ENCODE measurements around the gene DDX10.
A peak's percentile ranks its signal among the peaks of the same experiment; 100 is the strongest.

Gene DDX10

GRCh38 chr11:108835624-108836023 lies 170.8 kb downstream of the DDX10 start:
- no peak for DNase-seq (ENCODE audit: low read depth)
- no peak overlapping the region for H3K9ac ChIP-seq (ENCODE audit: low read length)

DNA sequence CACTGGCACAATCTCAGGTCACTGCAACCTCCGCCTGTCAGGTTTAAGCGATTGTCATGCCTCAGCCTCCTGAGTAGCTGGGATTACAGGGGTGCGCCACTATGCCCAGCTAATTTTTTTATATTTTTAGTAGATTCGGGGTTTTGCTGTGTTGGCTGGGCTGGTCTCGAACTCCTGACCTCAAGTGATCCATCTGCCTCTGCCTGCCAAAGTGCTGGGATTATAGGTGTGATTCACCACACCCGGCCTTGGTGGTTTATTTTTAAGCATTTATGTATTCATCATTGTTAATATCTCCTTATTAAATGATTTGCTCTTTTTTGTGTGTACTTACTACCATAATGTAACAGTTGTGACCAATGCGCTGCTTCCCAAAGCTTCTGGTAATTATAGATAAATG lies 171.7 kb downstream of the DDX10 start:
- Histone ChIP-seq H3K4me1 (ENCODE audit: control insufficient read depth, insufficient read depth, low read length) (no peaks in the 10 kb centered on the region), H3K9me3 (ENCODE audit: control insufficient read depth, low read length) (no peaks in the 10 kb centered on the region), H3K36me3 (ENCODE audit: control insufficient read depth, insufficient read depth, low read length, severe bottlenecking) (peaks cover 15% of the 10 kb centered on the region), H3K4me3 (ENCODE audit: low read length) (no peak overlapping the region), H3K27me3 (replicated peaks; ENCODE audit: control insufficient read depth, insufficient read depth, low read length) (no peaks in the 10 kb centered on the region), H3K9ac (ENCODE audit: low read length) (no peak overlapping the region)
- no peak for DNase-seq (ENCODE audit: low read depth)

More at GRCh38 chr11:108835624-108836023, 170.8 kb downstream of the DDX10 start:
- Histone ChIP-seq H3K27me3 (replicated peaks; ENCODE audit: control insufficient read depth, insufficient read depth, low read length) (no peaks in the 10 kb centered on the region), H3K4me3 (ENCODE audit: low read length) (no peak overlapping the region), H3K4me1 (ENCODE audit: control insufficient read depth, insufficient read depth, low read length) (no peaks in the 10 kb centered on the region), H3K36me3 (ENCODE audit: control insufficient read depth, insufficient read depth, low read length, severe bottlenecking) (peaks cover 12% of the 10 kb centered on the region), H3K9me3 (ENCODE audit: control insufficient read depth, low read length) (no peaks in the 10 kb centered on the region)

DNA sequence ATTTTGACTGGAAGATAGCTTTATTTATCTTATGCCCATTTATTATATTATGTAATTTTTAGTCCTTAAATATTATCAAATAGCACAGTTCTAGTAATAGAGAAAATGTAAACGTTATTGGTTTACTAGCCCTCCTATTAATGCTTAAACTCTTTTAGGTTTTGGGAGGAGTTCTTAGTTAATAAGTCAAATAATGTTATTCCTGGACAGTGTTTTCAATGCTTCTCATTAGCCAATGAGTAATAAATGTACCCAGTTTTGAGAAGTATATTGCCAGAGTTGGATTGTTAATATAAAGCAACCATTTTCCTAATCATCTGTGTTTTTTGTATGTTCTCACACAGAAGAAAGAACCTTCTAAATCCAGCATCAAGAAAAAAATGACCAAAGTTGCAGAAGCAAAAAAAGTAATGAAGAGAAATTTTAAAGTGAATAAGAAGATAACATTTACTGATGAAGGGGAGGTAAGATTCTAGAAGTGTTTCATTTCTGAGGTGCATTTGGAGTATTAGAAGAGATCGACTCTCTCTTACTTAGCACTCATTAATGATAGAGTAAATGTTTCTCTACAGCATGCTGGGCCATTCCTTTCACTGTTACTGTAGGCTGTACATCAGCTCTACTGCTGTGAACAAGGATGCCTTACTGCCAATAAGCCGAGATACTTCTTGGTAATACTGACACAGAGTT lies 173.4 kb downstream of the DDX10 start:
- H3K4me3 ChIP-seq (ENCODE audit: low read length): no peak overlapping the region

GRCh38 chr11:108838792-108839105 lies 173.9 kb downstream of the DDX10 start:
- no peaks in the 10 kb centered on the region for H3K4me1 ChIP-seq (ENCODE audit: control insufficient read depth, insufficient read depth, low read length)
- H3K9me3 ChIP-seq (ENCODE audit: control insufficient read depth, low read length): no peaks in the 10 kb centered on the region
- no peak overlapping the region for H3K4me3 ChIP-seq (ENCODE audit: low read length)
- H3K27me3 ChIP-seq (replicated peaks; ENCODE audit: control insufficient read depth, insufficient read depth, low read length): no peaks in the 10 kb centered on the region
- DNase-seq (ENCODE audit: low read depth): no peak
- peaks cover 15% of the 10 kb centered on the region for H3K36me3 ChIP-seq (ENCODE audit: control insufficient read depth, insufficient read depth, low read length, severe bottlenecking)
- H3K9ac ChIP-seq (ENCODE audit: low read length): no peak overlapping the region

More for the DNA sequence above, 173.4 kb downstream of the DDX10 start:
- Histone ChIP-seq H3K9me3 (ENCODE audit: control insufficient read depth, low read length) (no peaks in the 10 kb centered on the region), H3K9ac (ENCODE audit: low read length) (no peak overlapping the region), H3K4me1 (ENCODE audit: control insufficient read depth, insufficient read depth, low read length) (no peaks in the 10 kb centered on the region), H3K27me3 (replicated peaks; ENCODE audit: control insufficient read depth, insufficient read depth, low read length) (no peaks in the 10 kb centered on the region), H3K36me3 (ENCODE audit: control insufficient read depth, insufficient read depth, low read length, severe bottlenecking) (peaks cover 15% of the 10 kb centered on the region)
- DNase-seq (ENCODE audit: low read depth): no peak

- Histone ChIP-seq H3K4me1 (ENCODE audit: control insufficient read depth, insufficient read depth, low read length) (no peaks in the 10 kb centered on the region), H3K9ac (ENCODE audit: low read length) (no peak overlapping the region), H3K4me3 (ENCODE audit: low read length) (no peak overlapping the region), H3K9me3 (ENCODE audit: control insufficient read depth, low read length) (no peaks in the 10 kb centered on the region), H3K36me3 (ENCODE audit: control insufficient read depth, insufficient read depth, low read length, severe bottlenecking) (peaks cover under 1% of the 10 kb centered on the region), H3K27me3 (replicated peaks; ENCODE audit: control insufficient read depth, insufficient read depth, low read length) (no peaks in the 10 kb centered on the region)
- no peak for DNase-seq (ENCODE audit: low read depth)
These were observed 181.1 kb downstream of the DDX10 start for GRCh38 chr11:108846009-108846408.

GRCh38 chr11:108847298-108847990 lies 182.6 kb downstream of the DDX10 start:
- no peaks in the 10 kb centered on the region for H3K9me3 ChIP-seq (ENCODE audit: control insufficient read depth, low read length)
- H3K9ac ChIP-seq (ENCODE audit: low read length): no peak overlapping the region
- no peaks in the 10 kb centered on the region for H3K27me3 ChIP-seq (replicated peaks; ENCODE audit: control insufficient read depth, insufficient read depth, low read length)
- H3K4me1 ChIP-seq (ENCODE audit: control insufficient read depth, insufficient read depth, low read length): no peaks in the 10 kb centered on the region
- H3K36me3 ChIP-seq (ENCODE audit: control insufficient read depth, insufficient read depth, low read length, severe bottlenecking): no peaks in the 10 kb centered on the region
- H3K4me3 ChIP-seq (ENCODE audit: low read length): no peak overlapping the region
- no peak for DNase-seq (ENCODE audit: low read depth)

DNA sequence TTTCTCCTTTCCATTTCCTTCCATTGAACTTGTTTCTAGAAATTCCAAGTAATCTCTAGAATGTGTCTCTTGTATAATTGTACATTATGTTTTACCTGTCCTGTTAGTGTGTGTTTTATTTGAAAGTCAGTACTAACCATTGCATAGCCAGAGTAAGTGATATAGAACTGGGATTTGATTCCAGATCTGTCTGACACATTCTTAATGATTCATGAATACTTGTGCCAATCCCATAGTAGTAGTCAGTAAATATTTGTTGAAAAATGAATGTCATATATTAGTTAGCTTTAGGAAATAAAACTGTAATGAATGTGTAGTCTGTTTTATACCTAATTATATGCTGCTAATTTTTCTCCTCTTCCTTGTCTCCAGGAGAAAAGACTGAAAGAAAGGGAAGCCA lies 186.9 kb downstream of the DDX10 start:
- Histone ChIP-seq H3K27me3 (replicated peaks; ENCODE audit: control insufficient read depth, insufficient read depth, low read length) (no peaks in the 10 kb centered on the region), H3K9me3 (ENCODE audit: control insufficient read depth, low read length) (no peaks in the 10 kb centered on the region), H3K4me1 (ENCODE audit: control insufficient read depth, insufficient read depth, low read length) (peaks cover 13% of the 10 kb centered on the region), H3K9ac (ENCODE audit: low read length) (no peak overlapping the region), H3K4me3 (ENCODE audit: low read length) (no peak overlapping the region), H3K36me3 (ENCODE audit: control insufficient read depth, insufficient read depth, low read length, severe bottlenecking) (no peaks in the 10 kb centered on the region)
- no peak for DNase-seq (ENCODE audit: low read depth)

DNA sequence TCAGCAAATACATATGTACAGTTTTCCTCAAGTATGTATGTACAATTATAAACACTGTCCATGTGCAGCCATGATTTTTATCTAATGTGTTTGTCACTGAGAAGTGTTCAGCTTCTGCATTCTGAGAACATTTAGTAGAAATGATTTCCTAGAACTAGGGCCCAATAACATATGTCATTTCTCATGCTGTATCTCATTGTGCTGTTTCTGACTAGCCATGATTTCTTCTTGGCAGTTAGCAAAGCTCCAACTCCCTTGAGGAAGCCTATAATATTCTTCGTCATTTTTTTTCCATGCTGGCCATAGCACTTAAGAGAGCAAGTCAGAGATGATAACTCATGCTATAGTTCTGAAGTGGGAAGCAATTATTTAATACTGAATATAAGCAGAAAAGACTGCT lies 187.8 kb downstream of the DDX10 start:
- Histone ChIP-seq H3K4me3 (ENCODE audit: low read length) (no peak overlapping the region), H3K4me1 (ENCODE audit: control insufficient read depth, insufficient read depth, low read length) (peaks cover 13% of the 10 kb centered on the region), H3K9me3 (ENCODE audit: control insufficient read depth, low read length) (no peaks in the 10 kb centered on the region), H3K9ac (ENCODE audit: low read length) (no peak overlapping the region), H3K36me3 (ENCODE audit: control insufficient read depth, insufficient read depth, low read length, severe bottlenecking) (no peaks in the 10 kb centered on the region), H3K27me3 (replicated peaks; ENCODE audit: control insufficient read depth, insufficient read depth, low read length) (no peaks in the 10 kb centered on the region)
- no peak for DNase-seq (ENCODE audit: low read depth)

GRCh38 chr11:108853151-108853550 lies 188.3 kb downstream of the DDX10 start:
- H3K4me3 ChIP-seq (ENCODE audit: low read length): no peak overlapping the region

GRCh38 chr11:108853864-108854263 lies 189.0 kb downstream of the DDX10 start:
- peak; percentile 23 for DNase-seq (ENCODE audit: low read depth)
- Histone ChIP-seq H3K4me3 (ENCODE audit: low read length) (peak overlapping the region; percentile 60), H3K9ac (ENCODE audit: low read length) (no peak overlapping the region), H3K9me3 (ENCODE audit: control insufficient read depth, low read length) (no peaks in the 10 kb centered on the region), H3K4me1 (ENCODE audit: control insufficient read depth, insufficient read depth, low read length) (peaks cover 13% of the 10 kb centered on the region), H3K27me3 (replicated peaks; ENCODE audit: control insufficient read depth, insufficient read depth, low read length) (no peaks in the 10 kb centered on the region), H3K36me3 (ENCODE audit: control insufficient read depth, insufficient read depth, low read length, severe bottlenecking) (no peaks in the 10 kb centered on the region)

More at GRCh38 chr11:108853151-108853550, 188.3 kb downstream of the DDX10 start:
- Histone ChIP-seq H3K9me3 (ENCODE audit: control insufficient read depth, low read length) (no peaks in the 10 kb centered on the region), H3K36me3 (ENCODE audit: control insufficient read depth, insufficient read depth, low read length, severe bottlenecking) (no peaks in the 10 kb centered on the region), H3K27me3 (replicated peaks; ENCODE audit: control insufficient read depth, insufficient read depth, low read length) (no peaks in the 10 kb centered on the region), H3K4me1 (ENCODE audit: control insufficient read depth, insufficient read depth, low read length) (peaks cover 13% of the 10 kb centered on the region), H3K9ac (ENCODE audit: low read length) (no peak overlapping the region)
- no peak for DNase-seq (ENCODE audit: low read depth)

GRCh38 chr11:108854346-108854745 lies 189.5 kb downstream of the DDX10 start:
- Histone ChIP-seq H3K4me1 (ENCODE audit: control insufficient read depth, insufficient read depth, low read length) (peaks cover 13% of the 10 kb centered on the region), H3K36me3 (ENCODE audit: control insufficient read depth, insufficient read depth, low read length, severe bottlenecking) (no peaks in the 10 kb centered on the region), H3K9me3 (ENCODE audit: control insufficient read depth, low read length) (no peaks in the 10 kb centered on the region), H3K4me3 (ENCODE audit: low read length) (peak overlapping the region; percentile 60), H3K27me3 (replicated peaks; ENCODE audit: control insufficient read depth, insufficient read depth, low read length) (no peaks in the 10 kb centered on the region), H3K9ac (ENCODE audit: low read length) (no peak overlapping the region)
- no peak for DNase-seq (ENCODE audit: low read depth)

Data from adipocyte (in vitro differentiated cells).